CD14-positive monocyte (primary cell): ENCODE measurements around the gene SORBS2. TPM values are rescaled to one million over a fixed set of nuclear protein-coding genes. Genes with fewer than 3 reads are reported as not detected.

Experiments
- DNase-seq, 3 donors: peaks; one replicate each; pipeline ENCODE4 v3.0.0-alpha.2; 2011 to 2022
- H2AFZ ChIP-seq: 2 replicates; pipeline ENCODE4 v1.6.0; 2012; ENCODE audit warnings: mild to moderate bottlenecking, low read depth, low read length, inconsistent platforms; ENCODE audit not compliant: insufficient read depth, poor library complexity, severe bottlenecking
- H3K27ac ChIP-seq, 2 donors: 1 replicate in 1 of 2; 2 replicates in 1 of 2; pipeline ENCODE4 v1.5.1; 2012 to 2013; ENCODE audit warnings: low read length in 2 of 2, control low read depth in 1 of 2, inconsistent platforms in 1 of 2, low read depth in 1 of 2, mild to moderate bottlenecking in 1 of 2
- H3K27me3 ChIP-seq, 2 donors: one replicate each; pipeline versions ENCODE4 v1.6.0 to v1.6.1; 2011 to 2013; ENCODE audit warnings: low read length in 2 of 2; ENCODE audit not compliant: control insufficient read depth in 2 of 2, insufficient read depth in 2 of 2
- H3K36me3 ChIP-seq, 2 donors: replicated peaks in 1 of 2; 1 replicate in 1 of 2; 2 replicates in 1 of 2; pipeline versions ENCODE4 v1.5.1 to v1.6.1; 2012 to 2013; ENCODE audit warnings: low read length in 2 of 2, control low read depth in 1 of 2, inconsistent platforms in 1 of 2, mild to moderate bottlenecking in 1 of 2; ENCODE audit not compliant: insufficient read depth in 2 of 2, control insufficient read depth in 1 of 2
- H3K4me1 ChIP-seq, 2 donors: 1 replicate in 1 of 2; 2 replicates in 1 of 2; pipeline versions ENCODE4 v1.5.1 to v1.6.1; 2012 to 2013; ENCODE audit warnings: low read length in 2 of 2, control low read depth in 1 of 2, inconsistent platforms in 1 of 2, mild to moderate bottlenecking in 1 of 2, moderate library complexity in 1 of 2; ENCODE audit not compliant: insufficient read depth in 2 of 2, control insufficient read depth in 1 of 2
- H3K4me2 ChIP-seq: replicated peaks from 2 replicates; pipeline ENCODE3; 2012; ENCODE audit warnings: low read length, moderate library complexity, mild to moderate bottlenecking; ENCODE audit not compliant: poor library complexity, severe bottlenecking; ENCODE audit errors: extremely low read depth
- H3K4me3 ChIP-seq, 3 experiments: fragments of 200-600 bp in 1 of 3; sonication (generic) in 1 of 3; replicated peaks in 1 of 3; 1 replicate in 2 of 3; 2 replicates in 1 of 3; pipeline ENCODE4 v1.5.1; 2011 to 2013; ENCODE audit warnings: low read length in 3 of 3, mild to moderate bottlenecking in 3 of 3, control low read depth in 2 of 3, low read depth in 2 of 3, inconsistent platforms in 1 of 3, moderate library complexity in 1 of 3
- H3K79me2 ChIP-seq: 2 replicates; pipeline ENCODE4 v1.6.0; 2012; ENCODE audit warnings: mild to moderate bottlenecking, control low read depth, inconsistent platforms, low read length, moderate library complexity; ENCODE audit not compliant: insufficient read depth
- H3K9ac ChIP-seq: 2 replicates; pipeline ENCODE4 v1.6.0; 2017; ENCODE audit warnings: low read length, mild to moderate bottlenecking; ENCODE audit not compliant: insufficient read depth, poor library complexity, severe bottlenecking
- H3K9me3 ChIP-seq, 2 donors: replicated peaks in 1 of 2; 1 replicate in 1 of 2; 2 replicates in 1 of 2; pipeline versions ENCODE4 v1.5.1 to v1.6.1; 2012 to 2013; ENCODE audit warnings: low read length in 2 of 2, control low read depth in 1 of 2; ENCODE audit not compliant: control insufficient read depth in 1 of 2, insufficient read depth in 1 of 2
- H4K20me1 ChIP-seq: 2 replicates; pipeline ENCODE4 v1.6.0; 2012; ENCODE audit warnings: mild to moderate bottlenecking, low read length, control low read depth, moderate library complexity; ENCODE audit not compliant: insufficient read depth
- H3K27ac Mint-ChIP-seq, 7 donors: one replicate each; pipeline ENCODE4 v1.8.0; 2020; ENCODE audit warnings: mild to moderate bottlenecking in 7 of 7, mixed read lengths in 7 of 7, moderate library complexity in 6 of 7, inconsistent platforms in 2 of 7
- H3K27me3 Mint-ChIP-seq, 3 donors: one replicate each; pipeline ENCODE4 v1.8.0; 2021 to 2022; ENCODE audit warnings: low read depth in 3 of 3, mild to moderate bottlenecking in 3 of 3, mixed read lengths in 3 of 3, moderate library complexity in 3 of 3, inconsistent platforms in 1 of 3
- H3K36me3 Mint-ChIP-seq, 2 donors: one replicate each; pipeline ENCODE4 v1.8.0; 2020; ENCODE audit warnings: mixed read lengths in 2 of 2, inconsistent platforms in 1 of 2, mild to moderate bottlenecking in 1 of 2
- H3K4me1 Mint-ChIP-seq: one replicate; pipeline ENCODE4 v1.8.0; 2020; ENCODE audit warnings: mild to moderate bottlenecking, mixed read lengths
- H3K4me3 Mint-ChIP-seq, 2 donors: one replicate each; pipeline ENCODE4 v1.8.0; 2020; ENCODE audit warnings: mild to moderate bottlenecking in 2 of 2, mixed read lengths in 2 of 2, moderate library complexity in 1 of 2
- H3K9me3 Mint-ChIP-seq, 7 donors: one replicate each; pipeline ENCODE4 v1.8.0; 2020 to 2022; ENCODE audit warnings: mixed read lengths in 7 of 7, mild to moderate bottlenecking in 6 of 7, moderate library complexity in 6 of 7, inconsistent platforms in 2 of 7
- CTCF ChIP-seq: fragments of 200-600 bp; IDR thresholded peaks from one replicate; pipeline ENCODE4 v1.8.0; 2022; ENCODE audit warnings: antibody characterized with exemption, mild to moderate bottlenecking
- WGBS: methylation state at CpG from one replicate; pipeline ENCODE4 v1.1.5; 2013; ENCODE audit warnings: missing lambda C conversion rate; ENCODE audit not compliant: insufficient coverage; 5-methylcytosine and 5-hydroxymethylcytosine counted together
- intact Hi-C, 2 donors: fragments of 100-400 bp; cut with micrococcal nuclease; formaldehyde crosslinking; loops; one replicate each; pipeline versions ENCODE4 v1.15.0 to v1.15.1; 2023
- polyA plus RNA-seq, 3 donors: library from polyadenylated mRNA; depleted of rRNA in 1 of 3; unstranded in 2 of 3; stranded (reverse) in 1 of 3; fragments of 300-500 nt in 2 of 3; fragments of >200 nt in 1 of 3; fragmentation: Illumina TruSeq in 2 of 3; gene quantifications; 1 replicate in 2 of 3; 2 replicates in 1 of 3; pipeline ENCODE4 v1.2.3, GENCODE V29; 2012 to 2021

The SORBS2 gene
- polyA plus RNA-seq, 3 donors = not detected

- no peak overlapping the region for H3K9ac ChIP-seq
- H4K20me1 ChIP-seq = no peaks in the 10 kb centered on the region
- no peak for TF ChIP-seq CTCF
- H3K27me3 Mint-ChIP-seq = peaks cover 0 to 8% (median 3%) of the 10 kb centered on the region in 3 donors
- WGBS = no CpG with 5 or more reads among the region's 2 CpGs
- no peaks in the 10 kb centered on the region for H3K9me3 ChIP-seq
- H3K4me2 ChIP-seq = no peak overlapping the region
- no peaks in the 10 kb centered on the region for H3K4me1 ChIP-seq
- intact Hi-C loops = no loop called here
- H2AFZ ChIP-seq = no peak overlapping the region
- H3K27ac ChIP-seq = no peak overlapping the region
- no peak overlapping the region for H3K4me3 ChIP-seq
- H3K36me3 Mint-ChIP-seq = no peaks in the 10 kb centered on the region
- peaks cover 0 to 3% (median 0%) of the 10 kb centered on the region in 7 donors for H3K9me3 Mint-ChIP-seq
- no peak for DNase-seq
- H3K27ac Mint-ChIP-seq = no peak overlapping the region
- H3K4me1 Mint-ChIP-seq = no peaks in the 10 kb centered on the region
- no peaks in the 10 kb centered on the region for H3K36me3 ChIP-seq
- H3K4me3 Mint-ChIP-seq = no peak overlapping the region
- H3K27me3 ChIP-seq = no peaks in the 10 kb centered on the region
- H3K79me2 ChIP-seq = no peaks in the 10 kb centered on the region
These were observed 186.5 kb downstream of the SORBS2 start for GRCh38 chr4:185625503-185625902.

GRCh38 chr4:185624259-185624589, 187.8 kb downstream of the SORBS2 start:
- H3K4me1 ChIP-seq = no peaks in the 10 kb centered on the region
- 98% methylated on average over 7 of the region's 10 CpGs for WGBS
- H3K4me3 ChIP-seq = no peak overlapping the region
- no peak overlapping the region for H3K27ac ChIP-seq
- no peaks in the 10 kb centered on the region for H3K27me3 ChIP-seq
- Mint-ChIP-seq H3K27ac (no peak overlapping the region), H3K4me1 (no peaks in the 10 kb centered on the region), H3K27me3 (peaks cover 1 to 8% (median 3%) of the 10 kb centered on the region in 3 donors), H3K9me3 (peaks cover 0 to 3% (median 0%) of the 10 kb centered on the region in 7 donors), H3K4me3 (no peak overlapping the region), H3K36me3 (no peaks in the 10 kb centered on the region)
- TF ChIP-seq CTCF = no peak
- H3K4me2 ChIP-seq = no peak overlapping the region
- H3K9ac ChIP-seq = no peak overlapping the region
- DNase-seq = no peak
- no peaks in the 10 kb centered on the region for H4K20me1 ChIP-seq
- H2AFZ ChIP-seq = no peak overlapping the region
- no peaks in the 10 kb centered on the region for H3K36me3 ChIP-seq
- H3K79me2 ChIP-seq = no peaks in the 10 kb centered on the region
- intact Hi-C loops = no loop called here
- H3K9me3 ChIP-seq = no peaks in the 10 kb centered on the region
